Neural cell (in vitro differentiated cells): ENCODE measurements around the gene CNTNAP5. TPM values are rescaled to one million over a fixed set of nuclear protein-coding genes. Genes with fewer than 3 reads are reported as not detected.

Experiments
- H2AFZ ChIP-seq: fragments of 200-600, 300-800 bp; sonication (generic), shearing (Covaris generic); 2 replicates; pipeline ENCODE4 v1.6.0; 2014; ENCODE audit warnings: low read depth, mild to moderate bottlenecking, antibody characterized with exemption, low read length, moderate library complexity
- H3F3A ChIP-seq: fragments of 200-600 bp; shearing (Covaris generic); 2 replicates; pipeline ENCODE4 v1.6.1; 2016; ENCODE audit warnings: mild to moderate bottlenecking, moderate library complexity, mixed read lengths, antibody characterized with exemption, low read length; ENCODE audit not compliant: insufficient read depth, poor library complexity, severe bottlenecking
- H3K27ac ChIP-seq: fragments of 200-600, 300-800 bp; sonication (generic), shearing (Covaris generic); 2 replicates; pipeline ENCODE4 v1.5.1; 2014; ENCODE audit warnings: mild to moderate bottlenecking, low read length, moderate library complexity
- H3K27me3 ChIP-seq: fragments of 300-800, 200-600 bp; sonication (generic), shearing (Covaris generic); 2 replicates; pipeline ENCODE4 v1.6.0; 2014; ENCODE audit warnings: mild to moderate bottlenecking, low read depth, low read length, moderate library complexity; ENCODE audit not compliant: insufficient read depth
- H3K36me3 ChIP-seq: fragments of 300-800, 200-600 bp; sonication (generic), shearing (Covaris generic); 2 replicates; pipeline ENCODE4 v1.5.1; 2014; ENCODE audit warnings: mild to moderate bottlenecking, antibody characterized with exemption, low read length, moderate library complexity; ENCODE audit not compliant: insufficient read depth
- H3K4me2 ChIP-seq: fragments of 300-800, 200-600 bp; sonication (generic), shearing (Covaris generic); 2 replicates; pipeline ENCODE4 v1.6.0; 2014; ENCODE audit warnings: mild to moderate bottlenecking, low read length
- H3K4me3 ChIP-seq: fragments of 300-800, 200-600 bp; sonication (generic), shearing (Covaris generic); 2 replicates; pipeline ENCODE4 v1.5.1; 2014; ENCODE audit warnings: mild to moderate bottlenecking, low read length, moderate library complexity
- H3K79me2 ChIP-seq: fragments of 200-600 bp; shearing (Covaris generic); replicated peaks from 2 replicates; pipeline ENCODE4 v1.6.0; 2014; ENCODE audit warnings: mild to moderate bottlenecking, low read length, moderate library complexity; ENCODE audit not compliant: insufficient read depth
- H3K9ac ChIP-seq: fragments of 300-800, 200-600 bp; sonication (generic), shearing (Covaris generic); 2 replicates; pipeline ENCODE4 v1.6.1; 2016; ENCODE audit warnings: mild to moderate bottlenecking, low read length, mixed read lengths
- H3K9me2 ChIP-seq: fragments of 200-600 bp; shearing (Covaris generic); 2 replicates; pipeline ENCODE4 v1.6.1; 2016; ENCODE audit warnings: mild to moderate bottlenecking, low read length, mixed read lengths; ENCODE audit not compliant: insufficient read depth
- H3K9me3 ChIP-seq: fragments of 200-600, 300-800 bp; sonication (generic), shearing (Covaris generic); 2 replicates; pipeline ENCODE4 v1.6.1; 2016; ENCODE audit warnings: mild to moderate bottlenecking, mixed run types, low read length, moderate library complexity, mixed read lengths
- H4K20me1 ChIP-seq: fragments of 200-600 bp; shearing (Covaris generic); 2 replicates; pipeline ENCODE4 v1.6.1; 2016; ENCODE audit warnings: mild to moderate bottlenecking, mixed run types; ENCODE audit not compliant: insufficient read depth
- EP300 ChIP-seq: fragments of 450-650 bp; conservative IDR thresholded peaks from 2 replicates; pipeline ENCODE4 v1.6.1; 2014; ENCODE audit warnings: antibody characterized with exemption, mild to moderate bottlenecking, moderate library complexity; ENCODE audit not compliant: poor library complexity, severe bottlenecking
- EZH2 ChIP-seq: fragments of 200-600, 300-800 bp; shearing (Covaris generic), sonication (generic); IDR thresholded peaks from 2 replicates; pipeline ENCODE4 v1.6.1; 2014; ENCODE audit warnings: antibody characterized with exemption, low read length, borderline replicate concordance, mild to moderate bottlenecking; ENCODE audit not compliant: insufficient read depth, poor library complexity, severe bottlenecking
- MXI1 ChIP-seq: fragments of 450-650 bp; conservative IDR thresholded peaks from 2 replicates; pipeline ENCODE4 v1.6.1; 2014; ENCODE audit warnings: antibody characterized with exemption, mild to moderate bottlenecking; ENCODE audit not compliant: poor library complexity, severe bottlenecking
- POLR2AphosphoS5 ChIP-seq: IDR thresholded peaks from 2 replicates; pipeline ENCODE4 v1.6.1; 2012
- RAD21 ChIP-seq: fragments of 450-650 bp; conservative IDR thresholded peaks from 2 replicates; pipeline ENCODE4 v1.6.1; 2014; ENCODE audit warnings: antibody characterized with exemption, mild to moderate bottlenecking, moderate library complexity
- REST ChIP-seq: IDR thresholded peaks from 2 replicates; pipeline ENCODE4 v1.6.1; 2012; ENCODE audit warnings: borderline replicate concordance
- SMC3 ChIP-seq: fragments of 450-650 bp; conservative IDR thresholded peaks from 2 replicates; pipeline ENCODE4 v1.6.1; 2014; ENCODE audit warnings: antibody characterized with exemption, mild to moderate bottlenecking, moderate library complexity; ENCODE audit not compliant: poor library complexity
- TAF1 ChIP-seq: IDR thresholded peaks from 2 replicates; pipeline ENCODE4 v1.6.1; 2012; ENCODE audit warnings: low read depth
- polyA plus RNA-seq: library from polyadenylated mRNA; depleted of rRNA; stranded (reverse); fragments of >200 nt; gene quantifications from 2 replicates; pipeline ENCODE4 v1.2.3, GENCODE V29; 2014
- TF ChIP-seq, protein P1 (sequence below): fragments of 450-650 bp; IDR thresholded peaks from 2 replicates; pipeline ENCODE4 v1.5.1; 2014; ENCODE audit warnings: antibody characterized with exemption, mild to moderate bottlenecking, moderate library complexity; ENCODE audit not compliant: poor library complexity, severe bottlenecking

Gene CNTNAP5
- polyA plus RNA-seq, 1 donor from 2014 or later, result 19.3 TPM

- Histone ChIP-seq H3K4me3 (no peak overlapping the region), H3F3A (no peaks in the 10 kb centered on the region)
- TF ChIP-seq, protein P1, sequence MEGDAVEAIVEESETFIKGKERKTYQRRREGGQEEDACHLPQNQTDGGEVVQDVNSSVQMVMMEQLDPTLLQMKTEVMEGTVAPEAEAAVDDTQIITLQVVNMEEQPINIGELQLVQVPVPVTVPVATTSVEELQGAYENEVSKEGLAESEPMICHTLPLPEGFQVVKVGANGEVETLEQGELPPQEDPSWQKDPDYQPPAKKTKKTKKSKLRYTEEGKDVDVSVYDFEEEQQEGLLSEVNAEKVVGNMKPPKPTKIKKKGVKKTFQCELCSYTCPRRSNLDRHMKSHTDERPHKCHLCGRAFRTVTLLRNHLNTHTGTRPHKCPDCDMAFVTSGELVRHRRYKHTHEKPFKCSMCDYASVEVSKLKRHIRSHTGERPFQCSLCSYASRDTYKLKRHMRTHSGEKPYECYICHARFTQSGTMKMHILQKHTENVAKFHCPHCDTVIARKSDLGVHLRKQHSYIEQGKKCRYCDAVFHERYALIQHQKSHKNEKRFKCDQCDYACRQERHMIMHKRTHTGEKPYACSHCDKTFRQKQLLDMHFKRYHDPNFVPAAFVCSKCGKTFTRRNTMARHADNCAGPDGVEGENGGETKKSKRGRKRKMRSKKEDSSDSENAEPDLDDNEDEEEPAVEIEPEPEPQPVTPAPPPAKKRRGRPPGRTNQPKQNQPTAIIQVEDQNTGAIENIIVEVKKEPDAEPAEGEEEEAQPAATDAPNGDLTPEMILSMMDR, result no peak
- TF ChIP-seq SMC3 (no peak), RAD21 (no peak), EZH2 (no peak), MXI1 (no peak), REST (no peak), EP300 (no peak), TAF1 (no peak), POLR2AphosphoS5 (no peak)
Measured at GRCh38 chr2:124112206-124112605, 87.1 kb downstream of the CNTNAP5 start.

DNA sequence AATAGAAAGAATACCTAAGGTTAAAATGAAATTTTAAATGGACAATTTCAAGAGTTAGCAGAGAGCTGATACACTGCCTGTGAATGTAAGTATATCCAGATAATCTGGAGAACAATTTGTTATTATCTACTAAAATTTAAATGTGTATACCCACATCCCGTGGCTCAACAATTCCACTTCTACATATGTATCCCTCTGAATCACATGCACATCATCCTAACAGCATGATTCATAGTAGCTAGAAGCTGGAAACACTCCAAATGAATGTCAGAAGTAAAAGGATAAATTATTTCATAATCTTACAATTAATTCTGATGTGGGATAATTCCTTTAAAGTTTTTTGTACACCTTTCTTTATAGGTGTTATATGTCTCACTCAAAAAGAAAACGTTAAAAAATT, 87.9 kb downstream of the CNTNAP5 start:
- H3K9ac ChIP-seq, result no peak overlapping the region
- H3K27ac ChIP-seq, result no peak overlapping the region
- no peaks in the 10 kb centered on the region for H3K79me2 ChIP-seq
- H2AFZ ChIP-seq, result no peak overlapping the region
- H3K4me2 ChIP-seq, result no peak overlapping the region
- H3K27me3 ChIP-seq, result no peaks in the 10 kb centered on the region
- no peak overlapping the region for H3K4me3 ChIP-seq
- no peaks in the 10 kb centered on the region for H3K9me3 ChIP-seq
- no peaks in the 10 kb centered on the region for H3K36me3 ChIP-seq
- TF ChIP-seq REST (no peak), EP300 (no peak), EZH2 (no peak), RAD21 (no peak), TAF1 (no peak), SMC3 (no peak), POLR2AphosphoS5 (no peak), MXI1 (no peak)
- TF ChIP-seq, protein P1, result no peak
- no peaks in the 10 kb centered on the region for H3F3A ChIP-seq
- H3K9me2 ChIP-seq, result no peaks in the 10 kb centered on the region
- H4K20me1 ChIP-seq, result no peaks in the 10 kb centered on the region

More at GRCh38 chr2:124112206-124112605, 87.1 kb downstream of the CNTNAP5 start:
- H3K79me2 ChIP-seq, result no peaks in the 10 kb centered on the region
- no peak overlapping the region for H3K9ac ChIP-seq
- no peak overlapping the region for H2AFZ ChIP-seq
- no peak overlapping the region for H3K27ac ChIP-seq
- H3K9me2 ChIP-seq, result no peaks in the 10 kb centered on the region
- H3K36me3 ChIP-seq, result no peaks in the 10 kb centered on the region
- no peaks in the 10 kb centered on the region for H3K9me3 ChIP-seq
- no peak overlapping the region for H3K4me2 ChIP-seq
- H4K20me1 ChIP-seq, result no peaks in the 10 kb centered on the region
- no peaks in the 10 kb centered on the region for H3K27me3 ChIP-seq
